Measurements from ENCODE around the gene STIL.

STIL gene

GRCh38 chr1:47328992-47329391, 15.0 kb upstream of the STIL start:
- Histone ChIP-seq H3K36me3 (ENCODE audit: insufficient read depth, low read length) (no peaks in the 10 kb centered on the region), H4K20me1 (ENCODE audit: insufficient read depth, low read length) (no peaks in the 10 kb centered on the region), H3K4me1 (ENCODE audit: insufficient read depth, low read length) (peaks cover 16% of the 10 kb centered on the region), H3K9ac (ENCODE audit: low read depth, low read length) (no peak overlapping the region), H3K4me3 (ENCODE audit: low read depth in 1 of 2, low read length in 2 of 2) (no peak overlapping the region), H2AFZ (ENCODE audit: low read depth, low read length) (no peak overlapping the region), H3K4me2 (ENCODE audit: insufficient read depth, low read length) (no peak overlapping the region), H3K79me2 (ENCODE audit: insufficient read depth, low read length) (peaks cover 9% of the 10 kb centered on the region), H3K27ac (ENCODE audit: low read length) (no peak overlapping the region), H3K9me3 (ENCODE audit: insufficient read depth, low read length, severe bottlenecking) (no peaks in the 10 kb centered on the region), H3K27me3 (ENCODE audit: insufficient read depth, low read length, poor library complexity) (no peaks in the 10 kb centered on the region)
- ATAC-seq (ENCODE audit: insufficient read depth, low read depth) (no peak), DNase-seq (no peak)
- TF ChIP-seq EZH2 (IDR thresholded peaks at IDR 0.05; ENCODE audit: borderline replicate concordance, low read depth, low read length, severe bottlenecking) (no peak), CTCF (IDR thresholded peaks at IDR 0.05; ENCODE audit: borderline replicate concordance, extremely low read depth, low read length, poor library complexity, severe bottlenecking) (no peak)

DNA sequence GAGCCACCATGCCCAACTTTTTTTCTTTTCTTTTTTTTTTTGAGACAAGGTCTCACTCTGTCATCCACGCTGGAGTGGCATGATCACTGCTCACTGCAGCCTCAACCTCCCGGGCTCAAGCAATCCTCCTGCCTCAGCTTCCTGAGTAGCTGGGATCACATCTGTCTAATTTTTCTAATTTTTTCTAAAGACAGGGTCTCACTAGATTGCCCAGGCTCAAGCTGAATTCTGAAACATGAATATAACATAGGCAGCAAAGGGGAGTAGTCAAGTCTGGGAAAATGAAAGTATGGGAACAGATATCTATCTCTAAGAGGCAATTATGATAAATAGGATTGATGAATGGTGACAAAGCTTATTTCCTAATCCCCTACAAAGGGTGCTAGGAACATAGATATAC, 12.3 kb upstream of the STIL start:
- Histone ChIP-seq H2AFZ (ENCODE audit: low read depth, low read length) (no peak overlapping the region), H3K4me2 (ENCODE audit: insufficient read depth, low read length) (no peak overlapping the region), H3K27ac (ENCODE audit: low read length) (no peak overlapping the region), H3K9me3 (ENCODE audit: insufficient read depth, low read length, severe bottlenecking) (no peaks in the 10 kb centered on the region), H4K20me1 (ENCODE audit: insufficient read depth, low read length) (no peaks in the 10 kb centered on the region), H3K79me2 (ENCODE audit: insufficient read depth, low read length) (no peaks in the 10 kb centered on the region), H3K4me3 (ENCODE audit: low read depth in 1 of 2, low read length in 2 of 2) (no peak overlapping the region), H3K4me1 (ENCODE audit: insufficient read depth, low read length) (no peaks in the 10 kb centered on the region), H3K36me3 (ENCODE audit: insufficient read depth, low read length) (no peaks in the 10 kb centered on the region), H3K27me3 (ENCODE audit: insufficient read depth, low read length, poor library complexity) (no peaks in the 10 kb centered on the region), H3K9ac (ENCODE audit: low read depth, low read length) (no peak overlapping the region)
- DNase-seq (no peak), ATAC-seq (ENCODE audit: insufficient read depth, low read depth) (no peak)
- no peak for TF ChIP-seq EZH2 (IDR thresholded peaks at IDR 0.05; ENCODE audit: borderline replicate concordance, low read depth, low read length, severe bottlenecking)
- no peak for TF ChIP-seq CTCF (IDR thresholded peaks at IDR 0.05; ENCODE audit: borderline replicate concordance, extremely low read depth, low read length, poor library complexity, severe bottlenecking)

DNA sequence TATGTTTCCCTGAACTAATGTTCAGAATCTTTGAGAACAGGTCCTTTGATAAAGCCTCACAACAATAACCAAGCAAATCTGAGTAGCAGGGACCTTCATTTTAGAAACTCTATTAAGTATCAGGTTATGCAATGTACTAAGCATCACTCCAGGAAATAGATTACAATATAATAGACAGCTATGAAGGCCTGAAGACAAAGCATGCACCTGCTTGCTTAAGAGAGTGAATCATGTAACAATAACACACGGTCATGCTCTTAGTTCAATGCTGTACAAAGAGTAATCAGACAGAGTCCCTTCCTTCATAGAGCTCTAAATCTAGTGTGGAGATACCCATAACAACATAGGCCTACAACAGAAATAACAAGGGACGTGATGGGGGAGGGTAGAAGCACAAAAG, 11.6 kb upstream of the STIL start:
- Histone ChIP-seq H3K4me3 (ENCODE audit: low read depth in 1 of 2, low read length in 2 of 2) (no peak overlapping the region), H3K4me2 (ENCODE audit: insufficient read depth, low read length) (no peak overlapping the region), H2AFZ (ENCODE audit: low read depth, low read length) (no peak overlapping the region), H3K9ac (ENCODE audit: low read depth, low read length) (no peak overlapping the region), H3K79me2 (ENCODE audit: insufficient read depth, low read length) (no peaks in the 10 kb centered on the region), H3K9me3 (ENCODE audit: insufficient read depth, low read length, severe bottlenecking) (no peaks in the 10 kb centered on the region), H3K36me3 (ENCODE audit: insufficient read depth, low read length) (no peaks in the 10 kb centered on the region), H3K27me3 (ENCODE audit: insufficient read depth, low read length, poor library complexity) (no peaks in the 10 kb centered on the region), H3K27ac (ENCODE audit: low read length) (no peak overlapping the region), H4K20me1 (ENCODE audit: insufficient read depth, low read length) (no peaks in the 10 kb centered on the region), H3K4me1 (ENCODE audit: insufficient read depth, low read length) (no peaks in the 10 kb centered on the region)
- ATAC-seq (ENCODE audit: insufficient read depth, low read depth) (no peak), DNase-seq (no peak)
- TF ChIP-seq EZH2 (IDR thresholded peaks at IDR 0.05; ENCODE audit: borderline replicate concordance, low read depth, low read length, severe bottlenecking) (no peak), CTCF (IDR thresholded peaks at IDR 0.05; ENCODE audit: borderline replicate concordance, extremely low read depth, low read length, poor library complexity, severe bottlenecking) (no peak)

- ATAC-seq (ENCODE audit: insufficient read depth, low read depth) = no peak; the same call in 2 of the 3 replicates
- Histone ChIP-seq H3K4me3 (ENCODE audit: low read depth in 1 of 2, low read length in 2 of 2) (no peak overlapping the region), H4K20me1 (ENCODE audit: insufficient read depth, low read length) (no peaks in the 10 kb centered on the region), H3K27ac (ENCODE audit: low read length) (no peak overlapping the region), H3K9ac (ENCODE audit: low read depth, low read length) (no peak overlapping the region), H3K9me3 (ENCODE audit: insufficient read depth, low read length, severe bottlenecking) (no peaks in the 10 kb centered on the region), H3K27me3 (ENCODE audit: insufficient read depth, low read length, poor library complexity) (no peaks in the 10 kb centered on the region), H3K4me1 (ENCODE audit: insufficient read depth, low read length) (no peaks in the 10 kb centered on the region), H2AFZ (ENCODE audit: low read depth, low read length) (no peak overlapping the region), H3K79me2 (ENCODE audit: insufficient read depth, low read length) (no peaks in the 10 kb centered on the region), H3K4me2 (ENCODE audit: insufficient read depth, low read length) (no peak overlapping the region), H3K36me3 (ENCODE audit: insufficient read depth, low read length) (no peaks in the 10 kb centered on the region)
- TF ChIP-seq CTCF (IDR thresholded peaks at IDR 0.05; ENCODE audit: borderline replicate concordance, extremely low read depth, low read length, poor library complexity, severe bottlenecking) (no peak), EZH2 (IDR thresholded peaks at IDR 0.05; ENCODE audit: borderline replicate concordance, low read depth, low read length, severe bottlenecking) (no peak)
- no peak for DNase-seq
These were observed 10.7 kb upstream of the STIL start for GRCh38 chr1:47324682-47325081.

Data from DND-41 (cell line).